Stimulated activated CD8-positive, alpha-beta memory T cell treated with anti-CD3 and anti-CD28 coated beads, Interleukin-7, amount 100 ng/mL, for 48 hours (primary cell): ENCODE measurements around the gene SLC45A3.

Source experiments
- DNase-seq, 2 donors: peaks; one replicate each; pipeline ENCODE4 v3.0.0-alpha.2; 2020; ENCODE audit warnings: low read depth in 1 of 2; ENCODE audit errors: extremely low read depth in 1 of 2

SLC45A3 gene

DNA sequence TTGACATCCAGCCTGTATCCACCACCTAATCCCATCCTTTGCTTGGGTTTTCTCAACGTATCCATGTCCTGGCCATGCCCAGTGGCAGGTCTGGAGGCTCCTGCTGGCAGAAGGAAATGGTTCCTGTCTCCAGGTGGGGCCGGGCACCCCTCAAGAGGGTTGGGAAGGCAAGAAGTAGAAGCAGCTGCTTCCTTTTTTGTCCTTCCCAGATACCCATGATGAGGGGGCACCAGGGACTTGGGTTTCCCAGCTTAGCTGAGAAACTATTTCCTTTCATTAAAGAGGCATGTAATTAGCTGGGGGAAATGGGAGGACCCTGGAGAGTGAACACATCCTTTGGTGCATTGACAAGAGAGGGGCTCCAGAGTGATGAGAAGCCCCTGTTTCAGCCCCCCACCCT is 21.1 kb upstream of the SLC45A3 start:
- DNase-seq, result no peak

DNA sequence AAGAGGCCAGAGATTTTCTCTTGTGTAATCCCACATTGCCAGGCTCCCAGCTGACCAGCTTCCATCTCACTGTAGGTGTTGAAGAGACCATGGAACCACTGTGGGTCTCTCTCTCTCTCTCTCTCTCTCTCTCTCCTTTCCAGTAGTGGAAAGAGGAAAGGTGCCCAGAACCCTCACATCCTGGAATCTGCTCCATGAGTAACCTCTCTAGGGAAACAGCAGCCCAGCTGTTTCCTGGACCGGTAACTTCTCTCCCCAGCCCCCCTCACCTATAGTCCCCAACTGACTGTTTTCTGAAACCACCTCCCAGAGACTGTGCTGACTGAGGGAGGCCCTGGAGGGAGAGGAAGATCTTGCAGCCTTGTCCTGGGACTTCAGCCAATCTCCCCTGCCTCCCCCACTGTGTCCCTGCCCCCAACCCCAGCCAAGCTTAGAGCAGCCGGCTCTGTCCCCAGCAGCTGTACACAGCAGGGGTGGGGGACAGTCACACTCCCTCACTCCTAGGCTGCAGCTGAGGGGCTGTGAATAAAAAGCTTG is 20.6 kb upstream of the SLC45A3 start:
- no peak for DNase-seq

DNA sequence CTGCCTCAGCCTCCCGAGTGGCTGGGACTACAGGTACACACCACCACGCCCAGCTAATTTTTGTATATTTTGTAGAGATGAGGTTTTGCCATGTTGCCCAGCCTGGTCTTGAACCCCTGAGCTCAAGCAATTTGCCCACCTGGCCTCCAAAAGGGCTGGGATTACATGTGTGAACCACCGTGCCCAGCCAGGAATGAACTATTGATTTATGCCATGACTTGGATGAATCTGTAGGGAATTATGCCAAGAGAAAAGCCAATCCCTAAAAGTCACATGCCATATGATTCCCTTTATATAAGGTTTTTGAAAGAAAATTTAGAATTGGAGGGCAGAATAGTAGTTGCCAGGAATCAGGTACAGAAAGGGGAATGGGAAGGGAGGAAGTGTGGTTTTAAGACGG is 19.1 kb upstream of the SLC45A3 start:
- DNase-seq, result no peak

DNA sequence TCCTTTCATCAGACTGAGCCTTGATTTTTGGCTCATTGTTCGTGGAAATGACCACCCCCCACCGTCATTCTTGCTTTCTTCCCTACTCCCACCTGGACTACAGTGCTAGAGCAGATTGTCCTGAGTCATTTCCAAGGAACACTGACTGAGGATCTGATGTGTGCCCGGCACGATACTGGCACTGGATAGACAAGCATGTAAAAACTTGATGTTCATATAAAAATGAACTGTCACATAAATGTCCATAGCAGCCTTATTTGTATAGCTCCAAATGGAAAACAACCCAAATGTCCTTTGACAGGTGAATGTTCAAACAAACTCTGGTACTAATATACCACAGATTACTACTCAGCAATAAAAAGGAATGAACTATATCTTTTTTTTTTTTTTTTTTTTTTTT is 18.6 kb upstream of the SLC45A3 start:
- no peak for DNase-seq

DNA sequence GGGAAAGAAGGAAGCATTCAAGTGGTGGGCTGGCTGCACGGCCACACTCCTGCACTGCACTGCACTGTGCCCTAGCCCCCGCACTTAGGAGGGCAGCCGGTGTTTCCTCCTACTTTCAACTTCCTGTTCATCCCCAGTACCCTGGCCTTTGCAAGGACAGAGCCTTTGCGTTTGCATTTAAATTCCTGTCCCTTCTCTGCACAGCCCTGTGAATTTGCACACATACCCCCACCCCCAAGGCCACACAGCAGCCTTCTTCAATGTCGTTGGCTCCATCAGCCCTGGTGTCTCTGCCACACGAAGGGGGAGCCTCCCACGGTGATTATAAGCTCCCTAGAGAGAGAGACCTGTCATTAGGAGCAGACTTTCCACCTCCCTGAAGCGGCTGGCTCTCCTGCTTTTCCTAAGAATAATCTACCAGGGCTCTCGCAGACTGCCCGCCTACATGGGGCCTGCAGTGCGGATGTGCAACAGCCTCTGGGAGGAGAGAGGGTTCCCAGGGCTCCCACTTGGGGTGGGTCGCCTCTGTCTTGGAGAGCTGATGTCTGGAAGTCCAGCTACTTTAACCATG is 13.2 kb upstream of the SLC45A3 start:
- no peak for DNase-seq

DNA sequence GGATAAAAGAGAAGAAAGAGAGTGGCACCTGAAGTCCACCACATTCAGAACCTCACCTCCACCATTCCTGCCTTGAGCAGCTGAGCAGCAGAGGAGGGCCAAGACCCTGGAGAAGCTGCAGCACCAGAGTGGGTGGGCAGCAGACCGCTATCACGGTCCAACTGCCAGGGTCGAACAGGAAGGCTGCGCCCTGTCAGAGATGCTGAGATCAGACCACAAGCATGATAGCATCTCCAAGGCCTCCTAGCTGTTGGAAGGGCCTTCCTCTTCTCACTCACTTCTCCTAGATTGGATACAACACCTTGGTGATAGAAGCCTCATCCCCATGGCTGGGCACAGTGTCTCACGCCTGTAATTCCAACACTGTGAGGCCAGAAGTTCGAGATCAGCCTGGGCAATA is 12.1 kb upstream of the SLC45A3 start:
- no peak for DNase-seq

DNA sequence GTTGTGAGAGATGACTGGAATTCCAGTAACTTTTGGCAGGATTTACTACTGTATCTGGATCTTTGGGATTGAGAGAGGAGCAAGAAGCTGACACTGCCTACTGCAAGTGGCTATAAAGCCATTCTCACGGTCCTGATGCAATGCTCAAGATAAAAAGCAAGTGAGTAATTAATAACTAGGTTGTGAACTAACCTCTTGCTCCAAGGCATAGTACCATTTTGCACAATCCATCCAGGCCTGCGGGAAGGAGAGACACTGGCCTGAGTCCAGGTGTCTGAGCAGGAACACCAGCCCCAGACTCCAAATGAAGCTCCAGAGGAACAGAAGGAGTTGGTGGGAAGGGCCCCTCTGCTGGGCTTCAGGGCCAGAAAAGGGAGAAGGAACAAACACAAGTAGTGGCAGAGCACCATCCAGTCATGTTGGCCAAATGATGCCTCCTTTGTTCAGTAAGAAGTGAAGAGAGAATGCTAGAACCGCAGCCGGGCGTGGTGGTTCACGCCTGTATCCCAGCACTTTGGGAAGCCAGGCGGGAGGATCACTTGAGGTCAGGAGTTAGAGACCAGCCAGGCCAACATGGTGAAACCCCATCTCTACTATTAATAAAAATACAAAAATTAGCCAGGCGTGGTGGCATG is 9.9 kb upstream of the SLC45A3 start:
- no peak for DNase-seq

DNA sequence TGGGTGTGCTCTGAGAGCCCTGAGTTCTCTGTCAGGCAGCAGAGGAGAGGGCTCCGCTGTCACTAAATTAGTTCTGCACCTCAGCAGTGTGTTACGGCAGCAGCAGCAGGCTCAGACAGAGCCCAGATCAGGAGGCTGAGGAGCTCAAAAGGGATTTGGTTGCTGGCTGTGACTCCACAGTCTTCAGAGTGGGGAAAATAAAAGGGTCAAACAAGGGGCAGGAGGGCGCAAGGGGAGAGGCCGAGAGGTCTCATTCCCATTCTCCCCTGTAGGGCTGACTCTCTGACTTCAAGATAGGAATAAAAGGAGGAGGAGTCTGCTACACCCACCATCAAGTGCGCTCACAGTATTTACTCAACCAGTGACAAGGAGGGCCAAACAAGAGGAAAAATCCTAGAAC is 9.2 kb upstream of the SLC45A3 start:
- no peak for DNase-seq

DNA sequence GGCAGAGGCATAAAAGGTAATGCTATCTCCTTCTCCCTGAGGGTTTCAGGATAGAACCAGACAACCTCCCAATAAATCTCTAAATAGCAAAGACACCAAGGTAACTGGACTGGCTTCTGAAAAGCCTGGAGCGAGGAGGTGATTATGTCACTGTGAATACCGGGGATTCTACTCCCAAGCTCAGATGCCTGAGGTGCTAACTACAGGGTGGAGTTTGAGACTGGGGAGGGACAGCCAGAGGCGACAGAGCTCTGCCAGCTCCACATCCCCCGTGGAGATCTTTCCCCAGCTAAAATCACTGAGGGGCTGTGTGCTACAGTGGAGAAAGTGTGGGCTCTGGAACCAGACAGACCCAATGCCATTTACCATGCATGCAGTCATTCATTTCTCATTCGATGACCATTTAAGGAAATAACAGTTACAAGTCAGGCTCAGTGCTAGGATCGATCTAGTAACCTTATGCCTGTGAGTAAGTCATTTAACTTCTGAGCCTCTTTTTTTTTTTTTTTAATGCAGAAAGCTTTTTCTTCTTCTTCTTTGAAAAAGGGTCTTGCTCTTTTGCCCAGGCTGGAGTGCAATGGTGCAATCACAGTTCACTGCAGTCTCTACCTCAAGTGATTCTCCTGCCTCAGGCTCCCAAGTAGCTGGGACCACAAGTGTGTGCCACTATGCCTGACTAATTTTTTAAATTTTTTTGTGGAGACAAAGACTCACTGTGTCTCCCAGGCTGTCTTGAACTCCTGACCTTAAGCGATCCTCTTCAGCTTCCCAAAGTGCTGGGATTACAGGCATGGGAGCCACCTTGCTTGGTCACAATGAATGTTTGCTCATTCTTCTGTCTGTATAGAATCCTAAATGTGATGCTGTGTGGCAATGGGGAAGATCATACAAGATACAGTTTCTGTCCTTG is 8.1 kb upstream of the SLC45A3 start:
- DNase-seq, result no peak

DNA sequence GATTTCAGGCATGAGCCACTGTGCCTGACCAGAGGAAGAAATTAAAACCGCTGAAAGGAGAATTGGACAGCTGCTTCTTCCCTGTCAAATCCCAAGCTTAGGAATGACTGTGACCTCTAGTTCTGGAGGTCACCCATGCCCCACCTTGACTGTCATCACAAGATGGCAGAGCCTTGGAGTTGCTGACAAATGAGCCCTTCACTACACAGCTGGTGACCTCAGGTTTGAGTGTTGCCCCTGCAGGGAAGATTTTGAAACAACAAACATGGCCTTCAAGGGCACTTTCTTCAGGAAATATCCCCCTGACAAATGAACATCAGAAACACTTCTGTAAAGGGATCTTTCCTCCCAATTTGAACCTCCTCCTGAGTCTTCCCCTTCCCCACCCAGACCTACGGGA is 6.9 kb upstream of the SLC45A3 start:
- DNase-seq, result no peak

DNA sequence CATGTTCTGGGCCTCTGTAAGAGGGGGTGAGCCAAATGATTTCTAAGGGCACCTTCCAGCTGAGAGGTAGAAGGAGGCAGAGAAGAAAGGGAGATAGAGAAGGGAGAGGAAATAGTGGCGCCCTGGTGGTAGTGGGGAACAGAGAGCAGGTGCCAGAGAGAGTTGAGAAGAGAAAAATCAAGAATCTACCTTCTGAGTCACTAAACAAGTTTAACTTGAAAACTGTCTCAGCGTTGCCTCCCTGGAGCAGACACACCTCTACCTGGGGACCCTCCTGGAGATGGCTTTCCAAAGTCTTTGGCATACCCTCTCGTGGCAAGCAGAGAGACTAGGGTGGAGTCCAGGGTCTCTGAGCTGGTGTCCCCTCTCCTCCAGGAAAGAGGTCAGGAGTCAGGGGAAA is 1.1 kb upstream of the SLC45A3 start:
- DNase-seq, result no peak

DNA sequence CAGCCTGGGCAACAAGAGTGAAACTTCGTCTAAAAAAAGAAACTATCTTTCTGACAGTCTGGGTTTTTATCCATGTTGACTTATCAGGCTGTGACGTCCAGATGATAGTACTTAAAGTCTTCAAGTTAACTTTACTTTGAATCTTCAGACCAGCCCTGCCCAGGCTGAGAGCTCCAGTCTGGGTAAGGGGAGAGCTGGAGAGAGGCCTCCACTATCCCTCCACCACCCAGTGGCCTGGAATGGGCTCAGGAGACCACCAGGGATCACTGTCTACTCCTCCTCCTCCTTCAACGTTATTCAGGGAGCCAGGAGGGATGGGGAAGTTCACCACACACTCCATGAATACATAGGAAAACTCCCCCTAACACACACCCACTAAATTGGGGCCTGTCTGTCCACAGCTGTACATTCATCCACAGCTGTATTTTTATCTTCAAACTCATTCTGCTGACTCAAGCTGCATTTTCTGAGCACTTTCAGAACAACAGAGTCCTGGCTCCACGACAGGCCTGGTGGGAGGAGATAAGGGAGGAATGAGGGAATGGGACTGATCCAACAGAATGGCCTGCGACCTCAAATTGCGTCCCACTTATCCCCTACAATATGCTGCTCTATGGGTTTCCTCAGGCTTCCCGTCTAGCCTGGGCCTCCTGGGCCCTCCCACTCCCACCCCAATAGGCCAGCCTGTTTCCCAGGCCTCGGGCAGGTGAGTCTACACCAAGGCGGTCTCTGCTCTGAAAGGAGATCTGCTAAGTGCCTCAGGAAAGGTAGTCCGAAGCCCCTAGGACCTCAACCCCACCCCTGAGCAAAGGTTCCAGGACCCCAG is 1.8 kb downstream of the SLC45A3 start:
- DNase-seq, result no peak

DNA sequence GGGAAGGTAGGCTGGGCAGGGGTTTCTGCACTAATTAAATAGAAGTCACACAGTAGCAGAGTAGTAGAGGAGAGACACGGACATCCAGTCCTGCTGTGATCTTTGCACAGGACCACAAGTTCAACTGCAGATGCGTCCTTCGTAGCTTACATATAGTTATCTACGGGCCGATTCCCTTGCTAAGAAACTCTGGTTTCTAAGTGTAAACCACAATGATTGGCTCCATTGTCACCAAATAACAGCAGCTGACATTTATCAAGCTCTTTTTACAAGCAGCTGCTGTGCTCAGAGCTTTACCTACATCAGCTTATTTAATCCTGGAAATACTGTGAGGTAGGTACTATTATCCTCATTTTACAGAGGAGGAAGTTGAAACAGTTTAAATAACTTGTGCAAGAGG is 3.1 kb downstream of the SLC45A3 start:
- DNase-seq, result no peak

DNA sequence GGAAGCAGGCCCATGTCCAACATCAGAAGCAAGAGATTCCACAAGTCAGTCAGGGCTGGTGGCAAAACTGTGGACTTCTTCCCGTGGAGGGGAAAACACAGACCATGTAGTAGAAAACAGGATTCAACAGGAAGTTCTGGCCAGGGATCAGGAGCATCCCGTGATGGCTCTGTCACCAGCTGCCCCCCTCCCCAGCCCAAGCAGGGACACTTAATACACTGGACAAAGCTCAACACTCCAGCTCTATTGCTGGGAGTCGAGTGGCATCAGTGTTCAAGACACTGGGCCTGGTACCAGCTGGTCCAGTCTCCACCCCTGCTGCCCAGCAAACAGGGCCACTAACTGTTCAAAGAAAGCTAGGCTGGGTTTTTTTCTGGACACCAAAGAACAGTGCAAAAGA is 3.7 kb downstream of the SLC45A3 start:
- DNase-seq, result no peak

DNA sequence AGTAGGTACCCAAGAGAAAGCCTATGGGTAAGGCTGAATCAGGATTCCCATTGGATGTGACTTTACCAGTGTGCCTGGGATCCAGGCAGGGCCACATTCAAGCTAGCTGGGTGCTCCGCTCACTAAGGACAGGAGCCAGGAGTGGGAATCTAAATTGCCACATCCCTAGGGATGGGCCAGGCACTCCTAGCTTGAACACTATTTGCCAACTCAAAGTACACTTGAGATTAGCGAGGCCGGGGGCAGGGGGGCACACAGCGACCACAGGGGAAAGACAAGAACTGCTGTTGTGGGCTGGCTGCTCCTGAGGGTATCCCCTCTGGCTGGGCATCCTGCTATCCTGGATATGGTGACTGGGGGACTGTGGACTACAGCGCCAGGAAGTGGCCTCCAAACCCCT is 4.3 kb downstream of the SLC45A3 start:
- no peak for DNase-seq

DNA sequence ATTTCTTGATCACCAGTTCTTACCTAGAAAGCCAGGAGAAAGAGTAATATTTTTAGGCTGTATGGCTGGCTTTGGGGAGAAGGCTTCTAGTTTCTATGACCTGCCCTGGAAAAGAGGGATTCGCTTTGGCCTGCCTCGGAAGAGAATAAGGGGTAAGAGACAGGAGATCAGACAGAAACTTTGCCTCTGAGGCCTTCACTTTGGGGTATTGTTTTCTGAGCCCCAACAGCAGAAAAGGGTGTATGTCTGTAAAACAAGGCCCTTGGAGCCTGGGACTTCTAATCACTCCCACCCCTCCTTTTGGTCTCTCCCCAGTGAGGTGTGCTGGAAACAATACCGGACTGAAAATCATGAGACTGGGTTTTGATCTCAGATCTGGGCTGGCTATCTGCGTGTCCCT is 5.1 kb downstream of the SLC45A3 start:
- no peak for DNase-seq

DNA sequence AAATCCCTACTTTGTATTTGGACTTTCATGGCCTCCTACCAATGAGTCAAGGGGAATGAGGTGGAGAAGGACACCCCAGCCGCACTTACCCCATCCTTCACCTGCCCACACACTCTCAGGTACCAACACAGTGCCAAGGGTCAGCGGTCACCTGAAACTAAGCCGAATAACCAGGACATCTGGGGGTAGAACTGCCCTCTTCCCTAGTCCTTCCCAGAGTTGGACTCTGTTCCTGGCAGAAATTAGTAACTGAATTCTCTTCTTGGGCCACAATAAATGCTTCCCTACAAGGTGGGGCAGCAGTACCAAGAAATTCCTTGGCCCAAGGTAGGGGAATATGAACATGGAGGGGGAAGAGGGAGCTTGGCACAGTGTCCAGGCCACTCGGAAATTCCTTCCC is 7.3 kb downstream of the SLC45A3 start:
- no peak for DNase-seq

DNA sequence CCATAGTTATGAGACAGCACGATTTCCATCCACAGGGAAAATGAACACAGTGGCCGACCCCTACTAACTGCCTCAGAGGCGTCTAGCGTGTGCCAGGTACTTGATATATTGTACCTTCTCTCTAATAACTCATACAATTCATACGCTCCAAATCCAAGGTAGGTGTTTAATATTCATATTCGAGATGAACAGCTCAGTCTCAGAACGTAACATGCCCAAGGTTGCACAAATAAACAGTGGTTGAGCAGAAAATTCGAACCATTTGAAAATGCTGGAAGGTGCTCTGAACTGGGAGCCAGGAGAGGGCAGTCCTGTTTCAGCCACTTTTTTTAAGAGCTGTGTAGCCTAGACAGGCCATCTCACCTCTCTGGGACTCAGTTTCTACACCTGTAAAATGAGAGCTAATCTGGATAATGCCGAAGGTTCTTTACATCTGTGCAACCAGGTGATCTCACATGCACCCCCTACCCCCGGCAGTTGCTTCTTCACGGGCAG is 7.9 kb downstream of the SLC45A3 start:
- no peak for DNase-seq

DNA sequence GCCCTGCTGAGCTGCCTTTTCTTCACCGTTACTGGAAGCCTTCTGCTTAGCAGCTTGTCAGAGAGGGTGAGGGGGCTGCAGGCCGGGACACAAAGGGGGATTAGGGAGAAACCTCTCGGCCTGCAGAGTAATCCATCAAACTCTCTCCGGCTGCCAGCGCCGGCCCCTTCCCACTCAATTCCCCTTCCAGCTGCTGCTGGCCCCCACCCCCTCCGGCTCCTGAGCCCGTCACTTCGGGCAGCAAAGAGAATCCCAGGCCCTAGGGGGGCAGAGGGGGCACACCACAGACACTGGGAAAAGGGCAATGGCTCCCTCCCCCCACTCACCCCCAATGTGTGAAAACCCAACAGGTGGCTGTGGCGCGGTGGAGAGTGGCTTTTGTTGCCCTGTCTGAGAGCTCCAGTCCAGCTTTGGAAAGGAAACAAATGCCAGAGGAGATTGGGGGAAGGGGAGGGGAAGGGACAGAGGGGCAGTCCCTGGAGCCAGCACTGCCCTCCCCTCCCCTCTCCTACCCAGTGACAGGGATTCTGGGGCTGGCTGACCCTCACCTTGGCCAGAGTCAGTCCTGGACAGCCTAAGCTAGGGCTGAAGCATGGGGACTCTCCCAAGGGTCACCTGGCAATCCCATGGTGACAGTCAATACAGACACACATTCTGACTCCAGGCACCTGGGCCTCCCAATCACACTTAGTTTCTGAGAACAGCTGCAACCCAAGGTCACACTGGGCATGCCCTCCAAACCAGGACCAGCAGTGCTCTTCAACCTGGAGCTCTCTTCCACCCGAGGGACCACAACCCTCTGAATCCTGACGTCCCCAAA is 9.5 kb downstream of the SLC45A3 start:
- no peak for DNase-seq

DNA sequence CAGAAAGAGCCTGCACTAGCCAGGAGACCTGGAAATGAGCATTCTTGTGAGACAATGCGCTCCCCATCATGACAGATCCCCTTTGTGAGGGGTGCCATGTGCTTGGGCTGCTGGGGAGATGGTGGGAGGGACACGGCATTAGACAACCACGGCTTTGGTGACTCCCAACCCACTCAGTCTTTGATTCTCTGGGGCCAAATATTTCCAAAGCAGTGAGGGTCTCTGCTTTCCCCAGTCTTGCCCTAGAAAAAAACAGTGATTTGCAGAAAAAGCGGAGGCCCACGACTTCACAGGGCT is 10.2 kb downstream of the SLC45A3 start:
- no peak for DNase-seq
